H7 (cell line): ENCODE results near the gene RNF130. TPM values are rescaled to one million over a fixed set of nuclear protein-coding genes. Genes with fewer than 3 reads are reported as not detected.
"Not testable (repeated sequence)": the region's sequence is repeated elsewhere in the genome, so short reads cannot be mapped to it uniquely, and the experiment has no call there.

Experiments used
- DNase-seq: peaks from one replicate; pipeline ENCODE4 v3.0.0; 2012
- H3K27me3 ChIP-seq: 2 replicates; pipeline ENCODE4 v1.6.0; 2011; ENCODE audit warnings: mild to moderate bottlenecking, low read length; ENCODE audit not compliant: control insufficient read depth, insufficient read depth
- H3K36me3 ChIP-seq: replicated peaks from 2 replicates; pipeline ENCODE4 v1.5.1; 2011; ENCODE audit warnings: low read length; ENCODE audit not compliant: control insufficient read depth, insufficient read depth
- H3K4me3 ChIP-seq: 2 replicates; pipeline ENCODE4 v1.5.1; 2011; ENCODE audit warnings: low read depth, mild to moderate bottlenecking, control low read depth, low read length, moderate library complexity; ENCODE audit not compliant: insufficient read depth
- total RNA-seq: library from RNA; depleted of rRNA; stranded (reverse); fragments of >200 nt; shearing (Covaris generic); gene quantifications from 2 replicates; pipeline ENCODE4 v1.2.3, GENCODE V29; 2014

Gene RNF130
- total RNA-seq, 1 experiment from 2014 or later, result 123 TPM

GRCh38 chr5:180008433-180008832, 63.1 kb downstream of the RNF130 start:
- Histone ChIP-seq H3K27me3 (no peaks in the 10 kb centered on the region), H3K36me3 (no peaks in the 10 kb centered on the region), H3K4me3 (no peak overlapping the region)
- DNase-seq, result no peak

GRCh38 chr5:180007582-180007981, 64.0 kb downstream of the RNF130 start:
- no peak overlapping the region for H3K4me3 ChIP-seq
- H3K36me3 ChIP-seq, result no peaks in the 10 kb centered on the region
- peak; percentile 46 for DNase-seq
- no peaks in the 10 kb centered on the region for H3K27me3 ChIP-seq

GRCh38 chr5:180006141-180006540, 65.4 kb downstream of the RNF130 start:
- H3K4me3 ChIP-seq, result no peak overlapping the region
- H3K27me3 ChIP-seq, result no peaks in the 10 kb centered on the region
- H3K36me3 ChIP-seq, result peaks cover 6% of the 10 kb centered on the region
- no peak for DNase-seq

GRCh38 chr5:180003127-180003526, 68.4 kb downstream of the RNF130 start:
- Histone ChIP-seq H3K27me3 (no peaks in the 10 kb centered on the region), H3K4me3 (no peak overlapping the region), H3K36me3 (peaks cover 6% of the 10 kb centered on the region)
- no peak for DNase-seq

- Histone ChIP-seq H3K4me3 (no peak overlapping the region), H3K36me3 (peaks cover 6% of the 10 kb centered on the region), H3K27me3 (no peaks in the 10 kb centered on the region)
- DNase-seq, result no peak
Measured at GRCh38 chr5:180001742-180002141, 69.8 kb downstream of the RNF130 start.

- no peaks in the 10 kb centered on the region for H3K27me3 ChIP-seq
- peaks cover 6% of the 10 kb centered on the region for H3K36me3 ChIP-seq
- no peak overlapping the region for H3K4me3 ChIP-seq
- DNase-seq, result no peak
Measured at GRCh38 chr5:180001136-180001535, 70.4 kb downstream of the RNF130 start.

- H3K27me3 ChIP-seq, result no peaks in the 10 kb centered on the region
- H3K4me3 ChIP-seq, result no peak overlapping the region
- peaks cover 6% of the 10 kb centered on the region for H3K36me3 ChIP-seq
Measured at GRCh38 chr5:179998485-179998884, 73.1 kb downstream of the RNF130 start.

GRCh38 chr5:179994583-179995323, 76.8 kb downstream of the RNF130 start:
- no peaks in the 10 kb centered on the region for H3K27me3 ChIP-seq
- H3K4me3 ChIP-seq, result no peak overlapping the region
- DNase-seq, result no peak
- H3K36me3 ChIP-seq, result no peaks in the 10 kb centered on the region; the same call in 1 of the 2 replicates

More at GRCh38 chr5:179998485-179998884, 73.1 kb downstream of the RNF130 start:
- no peak for DNase-seq

GRCh38 chr5:179992855-179993254, 78.7 kb downstream of the RNF130 start:
- not testable (repeated sequence) for DNase-seq, H3K27me3 ChIP-seq, H3K4me3 ChIP-seq, H3K36me3 ChIP-seq

GRCh38 chr5:179991106-179991505, 80.5 kb downstream of the RNF130 start:
- Histone ChIP-seq H3K27me3 (no peaks in the 10 kb centered on the region), H3K36me3 (no peaks in the 10 kb centered on the region; the same call in 1 of the 2 replicates), H3K4me3 (no peak overlapping the region)
- DNase-seq, result no peak

GRCh38 chr5:179990525-179990924, 81.0 kb downstream of the RNF130 start:
- H3K4me3 ChIP-seq, H3K27me3 ChIP-seq, DNase-seq, H3K36me3 ChIP-seq: not testable (repeated sequence)

GRCh38 chr5:179986328-179986727, 85.2 kb downstream of the RNF130 start:
- no peaks in the 10 kb centered on the region for H3K36me3 ChIP-seq
- no peak overlapping the region for H3K4me3 ChIP-seq
- DNase-seq, result no peak
- no peaks in the 10 kb centered on the region for H3K27me3 ChIP-seq

- H3K27me3 ChIP-seq, result no peaks in the 10 kb centered on the region
- H3K36me3 ChIP-seq, result peaks cover 15% of the 10 kb centered on the region
- H3K4me3 ChIP-seq, result no peak overlapping the region
- no peak for DNase-seq
Measured at GRCh38 chr5:179981636-179982035, 89.9 kb downstream of the RNF130 start.

- Histone ChIP-seq H3K4me3 (no peak overlapping the region), H3K27me3 (no peaks in the 10 kb centered on the region), H3K36me3 (peaks cover 15% of the 10 kb centered on the region)
- peak; percentile 22 for DNase-seq
Measured at GRCh38 chr5:179980767-179981166, 90.8 kb downstream of the RNF130 start.

GRCh38 chr5:179978792-179979191, 92.8 kb downstream of the RNF130 start:
- Histone ChIP-seq H3K36me3 (peaks cover 20% of the 10 kb centered on the region), H3K4me3 (no peak overlapping the region), H3K27me3 (no peaks in the 10 kb centered on the region)
- peak; percentile 3 for DNase-seq
